Measurements from ENCODE around the gene STK39.

The STK39 gene

DNA sequence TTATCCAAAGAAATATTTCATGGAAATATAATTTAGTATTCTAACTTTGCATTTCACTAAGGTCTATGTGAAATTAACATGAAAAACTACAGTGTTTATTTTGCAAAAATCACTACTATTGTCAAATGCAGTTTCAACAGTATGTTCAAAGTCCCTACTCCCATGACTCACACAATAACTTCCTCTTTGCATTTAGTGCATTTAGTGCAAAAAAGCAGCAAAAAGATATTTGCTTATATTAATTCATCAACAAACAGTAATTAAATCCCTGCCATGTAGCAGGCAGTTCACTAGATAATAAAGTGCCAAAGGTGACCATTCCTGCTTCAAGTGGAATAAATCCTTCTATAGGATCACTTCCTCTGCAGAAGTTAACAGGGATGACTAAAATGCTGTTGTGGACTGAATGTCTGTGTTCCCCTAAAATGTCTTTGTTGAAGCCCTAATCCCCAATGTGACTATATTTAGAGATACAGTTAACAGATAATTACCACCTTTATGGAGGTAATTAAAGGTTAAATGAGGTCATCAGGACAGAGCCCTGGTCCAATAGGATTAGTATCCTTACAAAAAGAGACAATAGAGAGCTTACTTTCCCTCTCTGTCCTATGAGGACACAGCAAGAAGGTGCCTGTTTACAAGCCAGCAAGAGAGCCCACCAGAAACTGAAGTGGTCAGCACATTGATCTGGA is 61.7 kb downstream of the STK39 start:
- H3K4me3 ChIP-seq (replicated peaks in 1 of 2; ENCODE audit: low read depth in 2 of 2, low read length in 2 of 2): no peak overlapping the region
- TF ChIP-seq, protein P1, sequence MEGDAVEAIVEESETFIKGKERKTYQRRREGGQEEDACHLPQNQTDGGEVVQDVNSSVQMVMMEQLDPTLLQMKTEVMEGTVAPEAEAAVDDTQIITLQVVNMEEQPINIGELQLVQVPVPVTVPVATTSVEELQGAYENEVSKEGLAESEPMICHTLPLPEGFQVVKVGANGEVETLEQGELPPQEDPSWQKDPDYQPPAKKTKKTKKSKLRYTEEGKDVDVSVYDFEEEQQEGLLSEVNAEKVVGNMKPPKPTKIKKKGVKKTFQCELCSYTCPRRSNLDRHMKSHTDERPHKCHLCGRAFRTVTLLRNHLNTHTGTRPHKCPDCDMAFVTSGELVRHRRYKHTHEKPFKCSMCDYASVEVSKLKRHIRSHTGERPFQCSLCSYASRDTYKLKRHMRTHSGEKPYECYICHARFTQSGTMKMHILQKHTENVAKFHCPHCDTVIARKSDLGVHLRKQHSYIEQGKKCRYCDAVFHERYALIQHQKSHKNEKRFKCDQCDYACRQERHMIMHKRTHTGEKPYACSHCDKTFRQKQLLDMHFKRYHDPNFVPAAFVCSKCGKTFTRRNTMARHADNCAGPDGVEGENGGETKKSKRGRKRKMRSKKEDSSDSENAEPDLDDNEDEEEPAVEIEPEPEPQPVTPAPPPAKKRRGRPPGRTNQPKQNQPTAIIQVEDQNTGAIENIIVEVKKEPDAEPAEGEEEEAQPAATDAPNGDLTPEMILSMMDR (IDR thresholded peaks at IDR 0.05; ENCODE audit: low read depth, low read length): no peak
- no peak for DNase-seq (ENCODE audit: low read depth in 2 of 2)

DNA sequence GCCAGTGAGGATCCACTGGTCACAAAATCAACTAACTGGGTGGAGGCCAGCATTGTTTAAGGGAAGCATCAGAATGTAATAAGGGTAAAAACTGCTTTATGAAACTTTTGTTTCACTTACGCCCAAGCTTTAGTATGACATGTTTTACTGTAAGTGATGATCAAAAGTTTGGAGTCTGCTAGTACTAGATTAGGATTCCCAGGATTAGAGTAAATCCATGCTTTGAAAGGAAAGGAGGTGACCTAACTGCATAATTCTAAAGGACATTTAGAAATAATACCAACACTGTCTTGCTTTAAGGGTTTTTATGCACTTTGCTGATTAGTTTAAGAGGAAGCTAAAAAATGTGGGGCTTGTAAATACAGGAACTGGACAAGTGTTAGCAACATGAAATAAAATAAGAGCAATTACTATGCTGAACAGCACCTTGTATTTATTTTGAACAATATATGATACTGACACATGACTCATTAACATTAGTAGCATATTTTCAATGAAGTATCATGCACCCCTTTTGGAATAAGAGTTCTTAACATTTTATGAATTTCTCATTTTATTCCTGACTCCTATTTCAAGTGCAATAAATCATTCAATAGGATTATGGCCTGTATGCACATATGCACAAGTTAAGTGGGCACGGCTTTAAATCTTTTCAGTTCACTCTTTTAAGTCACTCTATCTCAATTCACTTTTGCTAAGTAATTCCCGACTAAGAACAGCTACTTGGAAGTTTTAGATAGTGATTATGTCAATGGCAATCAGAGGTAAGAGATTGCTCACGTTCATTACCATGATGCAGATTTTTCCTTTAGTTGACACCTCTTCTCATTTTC is 62.5 kb downstream of the STK39 start:
- DNase-seq (ENCODE audit: low read depth in 2 of 2): no peak
- TF ChIP-seq, protein P1 (IDR thresholded peaks at IDR 0.05; ENCODE audit: low read depth, low read length): no peak
- H3K4me3 ChIP-seq (replicated peaks in 1 of 2; ENCODE audit: low read depth in 2 of 2, low read length in 2 of 2): no peak overlapping the region

DNA sequence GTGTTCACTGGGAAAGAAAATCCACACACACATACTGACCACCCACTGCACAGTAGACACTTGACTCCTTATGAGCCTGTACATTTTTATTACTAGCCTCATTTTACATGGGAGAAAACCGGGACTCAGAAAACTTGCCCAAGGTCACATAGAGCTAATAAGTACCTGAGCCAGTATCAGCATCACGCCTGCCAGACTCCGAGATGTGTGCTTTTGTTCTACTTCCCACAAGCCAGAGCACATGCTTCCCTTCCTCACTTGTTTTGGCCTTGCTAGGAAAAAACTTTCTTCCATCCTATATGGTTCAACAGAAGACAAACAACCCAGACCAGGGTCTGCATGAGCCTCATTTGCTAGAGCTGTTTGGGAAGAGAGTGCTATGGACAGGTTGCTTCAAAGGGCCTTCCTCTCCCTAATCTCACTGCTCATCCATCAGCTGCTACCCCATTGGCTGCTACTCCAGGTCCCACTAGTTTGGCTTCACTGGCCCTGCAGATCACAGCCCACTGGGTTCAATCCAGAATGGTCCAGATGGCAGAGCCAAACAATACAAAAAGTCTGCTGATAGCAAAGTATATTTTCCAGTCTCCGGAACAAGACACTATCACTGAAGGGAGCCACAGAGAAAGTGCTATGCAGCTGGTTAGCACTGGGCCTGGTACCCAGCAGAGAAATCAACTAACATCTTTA is 63.9 kb downstream of the STK39 start:
- TF ChIP-seq, protein P1 (IDR thresholded peaks at IDR 0.05; ENCODE audit: low read depth, low read length): no peak
- H3K4me3 ChIP-seq (replicated peaks in 1 of 2; ENCODE audit: low read depth in 2 of 2, low read length in 2 of 2): no peak overlapping the region
- DNase-seq (ENCODE audit: low read depth in 2 of 2): no peak

DNA sequence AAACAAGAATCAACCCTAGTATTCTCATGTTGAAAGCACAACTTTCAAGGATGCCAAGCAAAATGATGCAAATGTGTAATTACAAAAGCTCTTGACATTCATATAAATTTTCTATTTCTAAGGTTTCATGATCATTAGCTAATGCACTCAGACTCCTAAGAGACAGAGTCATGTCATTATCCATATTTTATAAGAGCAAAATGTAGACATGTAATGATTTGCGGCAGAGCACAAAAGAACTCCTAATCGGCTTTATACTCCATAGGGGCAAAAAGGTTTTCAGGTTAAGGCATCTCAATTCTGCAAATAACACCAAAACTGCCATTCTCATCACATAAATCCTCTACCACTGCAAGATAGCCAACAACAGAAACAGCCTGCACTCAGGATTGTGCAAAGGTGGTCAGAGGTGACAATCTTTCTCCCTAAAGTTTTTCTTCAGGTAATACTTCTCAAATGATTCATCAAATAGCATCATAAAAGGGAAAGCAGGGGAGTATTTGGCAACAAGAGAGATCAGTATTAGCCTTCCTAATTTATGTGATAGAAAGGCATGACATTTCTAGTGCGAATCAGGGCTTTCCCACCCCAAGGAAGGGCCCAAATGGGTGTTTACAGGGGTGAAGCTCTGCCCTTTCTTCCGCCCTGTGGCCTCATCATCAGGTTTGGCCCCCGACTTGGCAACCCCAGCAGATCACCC is 64.7 kb downstream of the STK39 start:
- DNase-seq (ENCODE audit: low read depth in 2 of 2): no peak

DNA sequence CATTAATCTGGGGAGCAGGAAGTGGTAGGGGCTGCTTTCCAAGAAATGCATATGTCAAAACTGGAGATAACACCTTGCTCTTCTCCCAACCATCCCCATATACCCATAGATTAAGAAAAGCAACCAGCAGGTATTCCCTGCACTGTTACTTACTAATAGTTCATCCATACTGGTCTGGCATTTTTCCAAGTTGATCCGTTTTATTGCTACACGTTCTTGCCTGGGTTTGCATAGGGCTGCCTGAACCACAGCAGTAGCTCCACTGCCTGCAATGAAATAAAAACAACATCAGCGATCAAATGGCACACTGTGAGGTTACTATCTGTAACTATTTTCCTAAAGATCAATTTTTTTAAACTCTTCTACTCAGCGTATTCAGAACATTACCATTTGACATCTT is 65.6 kb downstream of the STK39 start:
- no peak overlapping the region for H3K4me3 ChIP-seq (replicated peaks in 1 of 2; ENCODE audit: low read depth in 2 of 2, low read length in 2 of 2)
- DNase-seq (ENCODE audit: low read depth in 2 of 2): no peak
- TF ChIP-seq, protein P1 (IDR thresholded peaks at IDR 0.05; ENCODE audit: low read depth, low read length): no peak

More for the DNA sequence above, 64.7 kb downstream of the STK39 start:
- H3K4me3 ChIP-seq (replicated peaks in 1 of 2; ENCODE audit: low read depth in 2 of 2, low read length in 2 of 2): no peak overlapping the region
- TF ChIP-seq, protein P1 (IDR thresholded peaks at IDR 0.05; ENCODE audit: low read depth, low read length): no peak

DNA sequence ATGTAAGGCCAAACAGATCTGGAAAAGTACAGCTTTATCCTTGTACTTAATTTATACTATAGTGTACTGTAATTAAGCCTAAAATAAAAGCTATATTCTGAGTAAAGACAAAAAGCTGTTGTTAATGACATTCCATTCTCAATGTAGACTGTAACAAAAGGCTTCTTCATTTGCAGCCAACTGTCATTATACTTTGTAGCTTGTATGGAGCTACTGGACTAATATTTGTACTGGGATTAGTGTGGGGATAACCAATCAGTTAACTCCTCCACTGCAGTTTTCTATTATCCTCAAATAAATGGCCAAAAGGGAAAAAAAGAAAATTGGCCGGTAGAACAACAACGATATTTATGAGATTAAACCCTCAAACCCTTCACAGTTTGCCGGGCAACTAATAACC is 66.5 kb downstream of the STK39 start:
- no peak overlapping the region for H3K4me3 ChIP-seq (replicated peaks in 1 of 2; ENCODE audit: low read depth in 2 of 2, low read length in 2 of 2)
- TF ChIP-seq, protein P1 (IDR thresholded peaks at IDR 0.05; ENCODE audit: low read depth, low read length): no peak
- DNase-seq (ENCODE audit: low read depth in 2 of 2): no peak
